Renal pelvis (tissue), 4 donors: Measurements from ENCODE around the gene DUSP22. TPM values are rescaled to one million over a fixed set of nuclear protein-coding genes. Genes with fewer than 3 reads are reported as not detected.
"Not testable (repeated sequence)": the region's sequence is repeated elsewhere in the genome, so short reads cannot be mapped to it uniquely, and the experiment has no call there.

Experiments used
- DNase-seq: peaks from one replicate; pipeline ENCODE4 v3.0.0-alpha.2; 2013
- polyA plus RNA-seq, 3 donors: library from polyadenylated mRNA; unstranded; fragments of 120-200 nt; gene quantifications; one replicate each; pipeline ENCODE4 v1.2.1, GENCODE V29; 2013; ENCODE audit not compliant: insufficient read length in 3 of 3

The DUSP22 gene
- polyA plus RNA-seq, 3 donors, result 22.3 to 23.4 (median 22.6) TPM

DNA sequence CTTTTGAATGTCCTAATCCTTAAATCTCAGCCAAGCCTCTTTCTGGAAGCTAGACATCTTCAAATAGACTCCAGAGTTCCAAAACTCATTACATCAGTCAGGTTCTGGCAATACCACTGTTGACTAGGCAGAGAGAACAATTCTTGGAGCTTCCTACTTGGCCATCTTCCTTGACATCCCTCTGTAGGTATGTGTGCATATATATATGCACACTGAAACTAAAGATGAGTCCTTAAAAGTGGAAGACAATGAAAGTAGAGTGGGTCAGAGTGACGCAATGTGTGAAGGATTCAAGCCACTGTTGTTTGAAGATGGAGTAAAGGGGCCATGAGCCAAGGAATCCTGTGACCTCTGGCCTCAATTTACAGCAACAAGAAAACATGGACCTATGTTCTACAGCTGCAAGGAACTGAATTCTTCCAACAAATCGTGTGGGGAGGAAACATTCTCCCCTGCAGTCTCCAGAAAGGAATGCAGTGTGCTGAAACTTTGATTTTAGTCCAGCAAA is 18.7 kb upstream of the DUSP22 start:
- DNase-seq, result no peak

DNA sequence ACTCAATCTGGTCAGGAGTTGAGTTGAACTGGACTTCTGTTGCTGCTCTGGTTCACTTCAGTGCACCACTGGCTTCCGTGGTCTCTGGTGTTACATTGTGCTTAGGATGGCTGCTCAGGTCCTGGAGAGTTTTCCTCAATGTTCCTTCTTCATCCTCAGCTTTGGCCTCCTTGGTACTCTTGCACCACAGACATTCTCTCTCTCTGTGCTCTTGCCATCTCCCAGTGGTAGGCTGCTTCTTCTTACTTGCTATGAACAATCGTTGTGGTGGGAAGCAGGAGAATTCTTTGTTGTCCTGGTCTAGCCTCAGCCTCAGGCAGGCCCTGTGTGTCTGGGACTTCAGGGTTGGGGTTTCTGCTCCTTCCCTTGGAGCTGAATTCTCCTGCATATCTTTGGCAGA is 14.5 kb upstream of the DUSP22 start:
- no peak for DNase-seq

DNA sequence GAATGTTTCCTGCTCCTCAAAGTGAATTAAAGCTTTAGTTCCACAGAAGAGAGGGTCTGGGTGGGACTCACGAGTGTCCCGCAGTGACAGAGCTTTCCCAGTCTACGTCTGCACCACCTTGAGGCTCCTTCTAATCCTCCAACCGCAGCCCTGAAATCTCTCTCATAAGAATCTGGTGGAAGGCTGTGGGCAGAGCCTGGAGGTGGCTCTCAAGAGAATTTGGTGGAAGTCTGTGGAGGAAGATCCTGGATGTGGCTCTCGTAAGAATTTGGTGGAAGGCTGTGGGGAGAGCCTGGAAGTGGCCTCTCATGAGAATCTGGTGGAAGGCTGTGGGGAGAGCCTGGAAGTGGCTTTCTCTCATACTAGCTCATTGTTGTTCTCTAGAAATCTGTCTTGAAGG is 13.8 kb upstream of the DUSP22 start:
- no peak for DNase-seq

DNA sequence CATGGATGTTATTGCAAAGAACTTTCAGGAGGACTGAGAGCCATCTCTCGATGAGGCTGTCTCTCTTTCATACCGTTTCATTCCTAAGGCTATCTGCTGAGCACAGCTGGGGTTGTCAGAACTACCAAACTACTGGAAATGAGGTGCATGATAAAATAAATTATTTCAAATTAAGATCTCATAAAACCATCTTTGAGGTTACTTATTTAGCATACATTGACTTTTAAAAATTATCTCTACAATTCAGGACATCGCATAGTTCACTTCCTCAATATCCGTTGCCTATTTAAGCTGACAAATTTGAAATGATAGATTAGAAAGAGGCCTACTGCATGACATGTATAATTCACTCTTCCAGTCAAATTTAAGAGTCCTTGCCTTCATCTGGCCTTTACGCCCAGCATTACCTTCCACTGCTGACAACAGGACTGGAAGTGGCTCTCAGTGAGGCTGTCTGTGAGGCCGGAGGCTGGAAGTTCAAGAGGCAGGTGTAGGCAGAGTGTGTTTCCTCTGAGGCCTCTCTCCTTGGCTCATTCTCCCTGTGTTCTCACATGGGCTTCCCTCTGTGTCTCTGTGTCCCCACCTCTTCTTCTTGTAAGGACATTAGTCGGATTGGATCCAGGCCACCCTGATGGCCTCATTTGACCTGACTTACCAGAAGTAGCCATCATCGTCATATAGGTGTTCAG is 12.8 kb upstream of the DUSP22 start:
- DNase-seq, result no peak

DNA sequence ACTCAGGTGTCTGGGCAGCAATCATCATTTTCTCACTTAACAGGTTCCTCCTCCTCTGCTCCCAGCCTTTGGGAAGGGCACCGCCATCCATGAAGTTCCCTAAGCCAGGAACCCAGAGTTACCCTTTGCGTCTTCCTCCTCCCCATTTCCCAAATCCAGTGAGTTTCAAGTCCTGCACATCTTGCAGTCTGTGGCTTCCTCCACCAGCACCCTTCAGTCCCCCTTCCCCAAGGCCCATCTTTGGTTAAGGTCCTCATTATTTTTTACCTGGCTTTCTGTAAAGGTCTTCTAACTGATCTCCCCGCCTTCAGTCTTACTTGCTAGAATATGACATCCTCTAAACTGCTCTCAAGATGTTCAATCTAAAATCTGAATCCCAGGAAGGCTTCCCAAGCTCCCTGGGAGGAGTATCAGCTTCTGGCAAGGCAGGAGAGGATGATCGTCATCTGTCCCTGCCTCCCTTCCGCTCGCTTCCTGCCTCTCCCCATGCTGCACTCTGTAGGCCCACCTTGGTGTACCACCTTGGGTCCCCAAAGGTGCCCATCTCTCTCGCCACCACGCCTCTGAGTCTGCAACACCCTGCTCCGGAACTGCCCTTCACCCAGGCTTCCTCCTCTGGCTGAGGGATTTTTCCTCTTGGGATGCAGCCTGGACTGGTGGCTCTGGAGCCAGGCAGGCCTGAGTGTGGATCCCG is 11.4 kb upstream of the DUSP22 start:
- DNase-seq, result no peak

DNA sequence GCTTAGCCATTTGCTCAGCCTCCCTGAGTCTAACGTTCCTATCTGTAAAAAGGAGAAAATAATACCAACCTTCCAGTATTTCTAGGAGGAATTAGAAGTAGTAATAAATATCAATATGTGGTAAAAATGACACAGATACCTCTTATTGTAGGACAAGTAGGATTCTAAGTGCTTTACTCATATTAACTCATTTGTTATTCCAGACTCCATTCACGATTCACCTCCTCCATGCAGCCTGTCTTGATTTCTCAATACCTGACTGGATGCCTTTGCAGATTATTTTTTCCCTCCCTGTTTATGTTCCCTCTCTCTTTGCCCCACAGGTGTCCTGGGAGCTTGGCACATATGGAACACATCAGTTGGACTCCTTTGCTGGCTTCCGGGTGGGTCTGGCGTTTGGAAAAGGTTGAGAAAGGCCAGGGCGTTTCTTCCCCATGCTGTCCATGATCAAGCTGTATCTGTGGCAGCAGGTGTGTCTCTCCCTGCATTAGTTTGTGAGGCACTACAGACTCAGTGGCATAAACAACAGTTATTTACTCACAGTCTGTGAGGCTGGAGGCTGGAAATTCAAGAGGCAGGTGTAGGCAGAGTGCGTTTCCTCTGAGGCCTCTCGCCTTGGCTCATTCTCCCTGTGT is 10.7 kb upstream of the DUSP22 start:
- DNase-seq, result no peak

DNA sequence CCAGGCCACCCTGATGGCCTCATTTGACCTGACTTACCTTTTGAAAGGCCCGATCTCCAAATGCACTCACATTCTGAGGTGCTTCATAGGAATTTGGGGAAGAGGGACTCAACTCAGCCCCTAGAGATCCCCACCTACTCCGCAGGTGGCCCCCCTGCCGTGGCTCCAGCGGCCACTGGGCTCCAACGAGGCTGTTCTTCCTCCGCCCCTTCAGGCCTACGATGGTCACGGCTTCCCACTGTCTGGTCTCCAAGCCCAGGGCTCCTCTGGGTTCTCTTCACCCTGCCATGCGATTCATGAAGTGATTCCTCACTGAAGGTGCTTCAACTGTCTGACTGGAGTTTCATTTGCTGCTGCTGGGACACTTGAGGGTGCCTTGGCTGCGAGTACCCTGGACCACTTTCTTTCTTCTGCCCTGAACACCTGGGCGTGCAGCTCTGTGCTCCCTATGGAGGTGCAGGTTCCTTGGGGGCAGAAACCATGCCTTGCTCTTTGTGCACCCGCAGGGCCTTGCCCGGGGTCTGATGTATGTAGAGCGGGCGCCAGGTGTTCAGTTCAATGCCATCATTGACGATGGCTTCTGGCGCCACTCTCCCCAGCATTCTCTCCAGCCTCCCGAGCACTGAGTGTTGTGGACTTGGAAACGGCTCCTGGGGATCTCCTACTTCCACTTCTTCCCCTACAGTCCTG is 10.0 kb upstream of the DUSP22 start:
- no peak for DNase-seq

DNA sequence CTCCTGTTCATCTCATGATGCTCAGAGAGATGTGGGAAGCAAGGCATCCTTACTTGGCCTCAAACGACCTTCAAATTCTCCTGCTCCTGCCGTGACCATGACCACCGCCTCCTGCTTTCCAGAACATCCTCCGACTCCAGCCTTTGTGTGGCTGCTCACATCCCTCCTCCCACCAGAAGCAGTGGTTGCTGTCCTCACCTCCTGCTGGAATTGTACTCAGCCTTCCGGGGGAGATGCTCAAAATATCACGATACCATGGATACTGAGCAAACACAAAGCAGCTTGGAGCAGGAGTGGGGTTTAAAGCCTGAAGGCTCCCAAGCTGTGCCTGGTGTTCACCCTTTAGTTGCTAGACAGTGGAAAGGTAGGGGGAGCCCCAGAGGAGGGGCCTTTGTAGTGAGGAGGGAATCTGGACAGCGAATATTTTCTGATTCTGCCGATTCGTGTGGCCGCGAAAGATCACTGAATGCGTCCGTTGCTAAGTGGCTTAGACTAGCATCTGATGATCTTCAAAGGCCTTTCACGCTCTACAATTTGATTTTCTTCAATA is 9.3 kb upstream of the DUSP22 start:
- no peak for DNase-seq

DNA sequence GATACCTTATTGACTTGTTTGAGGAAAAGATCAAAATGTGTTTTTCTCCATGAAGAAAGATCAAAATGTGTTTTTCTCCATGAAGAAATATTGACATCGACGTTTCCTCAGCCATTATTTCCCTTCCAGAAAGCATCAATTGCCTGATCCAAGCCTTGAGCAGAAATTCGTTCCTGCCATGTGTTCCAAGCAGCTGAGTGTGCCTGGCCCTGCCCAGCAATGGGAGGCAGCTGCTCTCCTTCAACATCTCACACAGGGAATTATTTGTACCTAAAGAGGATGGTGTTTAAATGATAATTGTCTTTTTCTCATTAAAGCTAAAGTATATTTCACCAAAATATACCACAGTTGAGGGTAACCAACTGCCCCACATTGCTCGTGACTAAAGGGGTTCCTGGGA is 7.8 kb upstream of the DUSP22 start:
- DNase-seq, result no peak

DNA sequence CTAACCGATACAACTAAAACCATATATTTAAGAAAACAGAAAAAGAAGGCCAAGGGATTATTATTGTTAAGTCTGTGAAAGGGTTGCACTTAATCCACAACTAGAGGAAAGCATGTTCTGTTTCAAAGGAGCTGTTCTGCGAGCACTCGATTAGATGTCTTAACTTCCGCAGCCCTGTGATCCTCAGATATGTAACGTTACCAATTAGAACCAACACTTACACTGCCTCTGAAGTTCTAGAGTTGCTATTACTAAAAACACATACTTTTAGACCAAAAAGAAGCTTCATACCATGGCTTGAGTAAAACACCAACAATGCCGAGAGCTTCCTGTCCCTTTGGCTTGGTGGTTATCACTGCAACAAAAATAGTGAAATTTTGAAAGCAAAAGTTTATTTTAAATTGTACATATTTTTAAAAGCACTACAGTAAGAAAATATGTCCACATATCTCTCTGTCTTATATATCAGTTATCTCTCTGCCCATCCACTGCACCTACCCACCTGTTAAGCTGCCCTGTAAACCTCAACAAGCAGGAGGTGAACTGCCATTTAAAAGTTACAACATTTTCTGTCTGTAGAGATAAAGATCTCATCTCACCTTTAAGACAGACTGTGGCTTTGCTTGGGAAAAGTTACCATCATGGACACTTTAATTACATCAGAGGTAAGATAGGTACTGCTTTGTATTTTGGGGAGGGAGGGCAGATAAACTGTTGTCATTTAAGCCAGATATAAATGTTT is 7.1 kb upstream of the DUSP22 start:
- no peak for DNase-seq

DNA sequence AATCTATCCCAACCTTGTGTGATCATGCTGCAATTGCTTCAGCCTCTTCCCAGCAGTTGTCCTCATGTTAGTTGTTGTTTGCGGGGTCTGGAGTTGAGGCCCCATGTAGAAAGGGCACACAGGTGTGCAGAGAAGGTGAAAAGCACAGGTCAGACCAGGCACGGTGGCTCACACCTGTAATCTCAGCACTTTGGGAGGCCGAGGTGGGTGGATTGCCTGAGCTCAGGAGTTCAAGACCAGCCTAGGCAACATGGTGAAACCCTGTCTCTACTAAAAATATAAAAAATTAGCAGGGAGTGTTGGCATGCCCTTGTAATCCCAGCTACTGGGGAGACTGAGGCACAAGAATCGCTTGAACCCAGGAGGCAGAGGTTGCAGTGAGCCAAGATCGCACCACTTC is 6.4 kb upstream of the DUSP22 start:
- not testable (repeated sequence) for DNase-seq

DNA sequence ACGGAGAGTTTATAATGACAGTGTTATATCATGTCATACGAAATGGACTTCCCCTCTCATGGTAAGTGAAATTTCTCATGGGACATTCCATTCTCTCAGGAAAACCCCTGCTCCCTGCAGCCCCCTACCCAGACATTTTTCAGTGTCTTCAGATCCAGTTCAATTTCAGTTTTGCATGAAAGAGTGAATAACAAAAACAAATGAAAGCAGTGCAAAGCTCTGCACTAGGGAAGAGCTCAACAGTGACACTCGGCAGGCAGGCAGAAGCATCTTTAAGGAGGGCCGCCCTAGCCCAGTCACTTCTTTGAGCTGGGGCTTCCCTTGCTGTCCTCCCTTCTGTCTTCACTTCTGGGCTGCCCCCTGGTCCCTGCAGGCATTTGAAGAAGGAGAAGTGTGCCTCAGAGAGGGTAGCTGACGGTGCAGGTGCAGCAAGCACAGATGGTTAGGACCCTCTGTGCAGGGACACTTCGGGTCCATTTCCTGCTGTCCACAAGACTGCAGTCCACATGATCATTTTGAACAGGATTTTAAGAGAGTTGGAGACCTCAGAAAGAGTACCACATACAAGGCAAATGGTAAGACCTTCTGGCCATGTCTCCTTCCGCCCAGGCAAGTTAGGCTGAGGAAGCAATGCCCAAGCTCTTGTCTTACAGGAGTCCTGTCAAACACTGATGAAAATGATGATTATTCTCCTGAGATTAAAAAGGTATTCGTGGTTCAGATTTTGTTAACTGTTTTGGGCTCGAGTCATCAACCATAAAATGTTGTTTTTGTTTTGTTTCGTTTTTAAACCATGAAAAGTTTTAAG is 5.4 kb upstream of the DUSP22 start:
- no peak for DNase-seq

DNA sequence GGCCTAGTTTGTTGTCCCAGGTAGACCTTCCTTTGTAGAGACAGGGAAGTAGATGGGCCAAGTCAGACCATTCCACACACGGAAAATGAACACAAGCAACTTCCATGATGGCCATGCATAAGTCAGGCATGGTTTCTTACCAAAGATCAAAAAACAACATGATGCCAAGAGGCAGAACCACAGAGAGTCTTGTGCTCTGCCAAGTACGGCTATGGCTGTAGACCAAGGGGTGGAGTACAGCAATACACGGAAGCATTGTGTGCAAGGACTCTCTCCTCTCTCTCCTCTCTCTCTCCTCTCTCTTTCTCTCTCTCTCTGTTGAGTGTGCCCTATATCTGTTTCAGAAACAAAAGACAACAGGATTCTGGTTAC is 4.8 kb upstream of the DUSP22 start:
- no peak for DNase-seq

DNA sequence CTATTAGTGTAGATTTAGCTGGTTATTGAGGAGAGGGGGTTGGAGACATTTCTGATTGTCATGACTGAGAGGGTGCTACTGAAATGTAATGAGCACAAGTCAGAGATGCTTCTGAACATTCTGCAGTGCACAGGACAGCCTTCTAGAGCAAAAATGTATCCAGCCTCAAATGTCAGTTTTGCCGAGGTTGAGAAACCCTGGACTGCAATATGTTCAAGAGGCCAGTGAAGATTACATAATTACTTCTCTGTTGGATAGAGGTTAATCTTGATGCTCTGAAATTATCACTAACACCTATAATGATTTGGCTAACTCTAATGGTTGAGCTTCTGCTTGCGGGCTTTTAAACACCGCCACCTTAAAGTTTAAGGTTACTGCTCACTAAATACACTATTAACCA is 3.4 kb upstream of the DUSP22 start:
- no peak for DNase-seq

DNA sequence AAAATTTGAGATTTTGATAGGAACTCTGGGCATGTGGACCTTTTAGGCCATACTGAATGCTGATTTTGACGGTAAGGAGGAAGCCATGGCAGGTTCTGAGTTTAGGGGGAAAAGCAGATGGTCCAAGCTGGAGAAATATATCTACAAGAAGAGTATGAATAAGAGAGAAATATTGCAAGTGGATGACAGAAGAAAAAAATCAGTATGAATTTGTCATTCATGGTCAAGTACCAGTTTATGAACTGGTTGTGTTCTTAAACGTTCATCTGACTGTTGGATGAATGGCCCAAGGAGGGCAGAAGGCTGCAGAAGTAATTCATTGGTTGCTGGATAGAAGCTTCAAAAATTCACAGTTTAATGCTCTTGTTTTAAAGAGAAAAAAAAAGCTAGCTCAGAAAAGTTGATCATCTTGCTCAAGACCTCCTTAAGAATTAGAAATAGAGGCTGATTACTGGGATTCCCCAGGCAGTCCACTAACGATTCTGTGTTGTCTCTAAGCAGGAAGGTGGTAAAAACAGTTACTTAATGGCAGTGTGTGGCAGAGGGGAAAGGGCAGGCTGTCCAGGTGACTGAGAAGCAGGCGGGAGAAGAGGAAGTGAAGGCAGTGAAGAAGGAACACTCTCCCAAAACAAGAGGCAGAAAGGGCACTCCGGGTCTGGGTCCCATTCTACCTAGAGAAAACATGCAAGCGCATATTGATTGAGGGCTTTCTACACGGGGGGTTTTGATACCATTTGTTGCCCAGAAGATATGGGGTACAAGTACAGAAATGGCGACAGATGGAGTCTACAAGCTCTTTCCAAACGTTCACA is 2.0 kb upstream of the DUSP22 start:
- DNase-seq, result no peak

DNA sequence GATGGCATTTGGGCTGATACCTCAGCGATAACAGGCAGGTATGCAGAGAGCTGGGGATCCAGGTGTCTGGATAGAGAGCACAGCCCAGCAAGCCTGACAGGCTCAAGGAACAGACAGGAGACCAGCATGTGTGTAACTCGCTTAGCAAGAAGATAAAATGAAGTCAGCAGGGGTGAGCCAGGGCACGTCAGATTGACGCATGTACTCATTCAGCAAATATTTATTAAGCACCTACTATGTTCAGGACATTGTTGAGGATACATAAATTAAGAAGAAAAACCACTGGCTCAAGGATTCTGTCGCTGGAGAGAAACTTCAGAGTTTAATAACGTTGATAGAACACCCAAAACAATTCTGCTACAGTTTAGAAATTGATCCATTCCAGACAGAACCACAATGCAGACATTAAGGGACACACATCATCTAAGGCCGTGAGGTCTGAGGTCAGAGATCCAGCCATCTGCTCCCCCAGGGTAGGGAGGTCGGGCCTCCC is 1.0 kb upstream of the DUSP22 start:
- no peak for DNase-seq

DNA sequence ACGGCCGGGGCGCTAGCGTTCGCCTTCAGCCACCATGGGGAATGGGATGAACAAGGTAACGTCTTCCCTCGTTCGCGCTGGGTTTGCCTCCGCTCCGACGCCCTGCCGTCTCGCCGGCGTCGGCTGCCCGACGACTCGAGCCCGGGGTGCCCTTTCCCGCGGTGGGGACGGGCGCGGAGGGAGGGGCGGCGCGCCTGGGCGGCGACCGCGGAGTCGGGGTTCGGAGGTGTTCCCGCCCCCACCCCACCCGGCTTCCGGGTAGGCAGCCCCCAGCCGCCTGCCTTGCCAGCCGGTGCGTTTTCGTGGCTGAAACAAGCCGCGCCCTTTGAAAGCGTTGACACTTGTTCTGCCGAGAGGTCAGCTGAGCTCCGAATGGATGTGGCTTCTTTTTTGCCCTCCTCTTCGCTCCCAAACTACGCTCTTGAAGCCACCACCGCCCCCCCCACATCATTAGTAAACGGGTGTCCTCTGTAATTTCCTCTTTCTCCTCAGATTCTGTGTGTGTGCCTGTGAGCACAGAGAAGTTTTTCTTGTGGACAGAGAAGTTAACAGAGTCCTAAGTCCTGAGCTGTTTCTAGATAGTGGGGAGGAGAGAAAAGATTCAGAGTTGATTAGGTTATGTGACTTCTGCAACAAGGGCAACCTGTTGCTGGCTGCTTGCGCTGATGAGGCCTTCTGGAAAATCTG is 362 bp downstream of the DUSP22 start:
- DNase-seq, result peak; percentile 39

DNA sequence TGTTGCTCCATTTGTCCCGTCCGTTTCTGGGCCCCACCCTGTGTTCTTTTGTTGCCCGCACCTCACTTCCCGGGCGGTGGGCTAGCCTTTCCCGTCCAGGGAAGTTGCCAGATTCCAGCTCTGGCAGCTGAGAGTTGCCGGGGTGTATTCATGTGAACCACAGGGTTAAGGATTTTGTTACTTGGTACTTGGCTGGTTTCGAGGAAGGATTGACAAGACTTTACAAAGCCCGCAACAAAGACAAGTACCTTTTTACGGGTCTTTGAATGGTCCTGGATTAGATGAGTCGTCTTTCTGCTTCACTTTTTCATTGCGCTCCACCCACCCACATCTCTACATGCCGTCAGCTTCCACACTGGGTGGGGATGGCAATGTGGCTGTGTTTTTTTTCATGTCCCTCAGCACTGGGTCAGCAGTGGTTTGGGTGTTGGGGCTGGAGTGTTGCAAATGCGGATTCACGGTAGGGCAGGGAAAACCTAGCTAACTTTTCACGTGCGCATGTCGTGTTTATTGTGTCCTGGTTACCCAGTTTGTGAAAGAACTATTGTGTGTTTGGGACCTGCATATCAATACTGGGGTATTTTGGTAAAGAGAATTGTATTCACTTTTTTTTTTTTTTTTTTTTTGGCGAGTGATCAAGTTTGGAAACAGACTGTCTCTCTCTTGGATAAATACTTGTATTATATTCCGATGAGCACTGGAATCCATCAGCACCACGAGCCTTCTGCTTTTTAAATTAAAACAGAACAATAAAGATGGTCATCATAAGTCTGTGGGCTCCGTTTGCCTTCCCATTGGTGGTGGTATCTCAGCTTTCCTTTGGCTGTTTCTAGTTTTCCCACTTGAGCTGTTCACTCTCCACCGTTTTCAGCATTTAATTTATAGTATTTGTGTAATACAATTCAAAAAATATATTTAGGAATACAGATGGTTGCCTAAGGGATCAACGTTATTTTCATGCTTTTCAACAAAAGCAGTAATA is 1.2 kb downstream of the DUSP22 start:
- DNase-seq, result no peak
